H1 (cell line): ENCODE results near the gene KRTAP4-5. TPM values are rescaled to one million over a fixed set of nuclear protein-coding genes. Genes with fewer than 3 reads are reported as not detected.

ENCODE experiments used
- CTCF ChIA-PET: fragments of 300-600 bp; sonication (Branson Sonifier 250); formaldehyde crosslinking; loops from one replicate; lab custom pipeline; 2021; ENCODE audit not compliant: partially characterized antibody; lab: Charles Lee
- POLR2A ChIA-PET: fragments of 300-600 bp; sonication (Branson Sonifier 250); formaldehyde crosslinking; loops from one replicate; lab custom pipeline; 2021; ENCODE audit warnings: inconsistent platforms; ENCODE audit not compliant: partially characterized antibody; lab: Charles Lee
- DNase-seq, 2 experiments: peaks; one replicate each; pipeline versions ENCODE4 v3.0.0 to v3.0.0-alpha.2; 2010 to 2022; ENCODE audit warnings: low spot score in 2 of 2, low read depth in 1 of 2, mixed read lengths in 1 of 2
- FAIRE-seq: peaks from 2 replicates; lab custom pipeline; 2011; peaks lifted over from hg19 to GRCh38; lab: Jason Lieb, UNC
- H2AFZ ChIP-seq: 2 replicates; pipeline ENCODE4 v1.8.1; 2012; ENCODE audit warnings: low read length, inconsistent platforms
- H2AK5ac ChIP-seq: 2 replicates; pipeline ENCODE4 v1.6.1; 2013; ENCODE audit warnings: low read depth, low read length
- H2BK120ac ChIP-seq: replicated peaks from 2 replicates; pipeline ENCODE3; 2013; ENCODE audit warnings: low read depth, low read length, inconsistent platforms
- H2BK12ac ChIP-seq: 2 replicates; pipeline ENCODE4 v1.6.1; 2013; ENCODE audit warnings: low read depth, low read length
- H2BK15ac ChIP-seq: 2 replicates; pipeline ENCODE4 v1.6.1; 2013; ENCODE audit warnings: low read length
- H2BK20ac ChIP-seq: 2 replicates; pipeline ENCODE4 v1.6.1; 2013; ENCODE audit warnings: low read length
- H2BK5ac ChIP-seq: 2 replicates; pipeline ENCODE4 v1.6.1; 2013; ENCODE audit warnings: low read depth, low read length
- H3K14ac ChIP-seq: 2 replicates; pipeline ENCODE4 v1.6.1; 2013; ENCODE audit warnings: inconsistent platforms; ENCODE audit not compliant: insufficient read length
- H3K18ac ChIP-seq: 2 replicates; pipeline ENCODE4 v1.6.1; 2013; ENCODE audit warnings: low read length; ENCODE audit errors: extremely low read depth
- H3K23ac ChIP-seq: 2 replicates; pipeline ENCODE4 v1.6.1; 2013; ENCODE audit warnings: inconsistent platforms; ENCODE audit not compliant: insufficient read length
- H3K23me2 ChIP-seq: 2 replicates; pipeline ENCODE4 v1.6.1; 2013; ENCODE audit warnings: low read depth, low read length
- H3K27ac ChIP-seq: 2 replicates; pipeline ENCODE4 v1.6.1; 2011; ENCODE audit warnings: low read depth, low read length, inconsistent platforms
- H3K27me3 ChIP-seq, 4 experiments: replicated peaks in 1 of 4; 1 replicate in 1 of 4; 2 replicates in 3 of 4; pipeline versions ENCODE4 v1.6.1 to v1.8.1; 2011 to 2013; ENCODE audit warnings: low read length in 3 of 4, mild to moderate bottlenecking in 3 of 4, inconsistent platforms in 2 of 4, mixed read lengths in 2 of 4, moderate library complexity in 1 of 4; ENCODE audit not compliant: control insufficient read depth in 3 of 4, insufficient read depth in 3 of 4; ENCODE audit errors: extremely low read depth in 1 of 4
- H3K36me3 ChIP-seq, 4 experiments: 2 replicates each; pipeline versions ENCODE4 v1.6.1 to v1.8.1; 2011 to 2013; ENCODE audit warnings: mild to moderate bottlenecking in 4 of 4, low read length in 3 of 4, moderate library complexity in 2 of 4, control low read depth in 1 of 4, inconsistent platforms in 1 of 4; ENCODE audit not compliant: insufficient read depth in 4 of 4, control insufficient read depth in 2 of 4
- H3K4ac ChIP-seq: replicated peaks from 2 replicates; pipeline ENCODE3; 2013; ENCODE audit warnings: low read length, low read depth, mixed read lengths, inconsistent platforms; ENCODE audit not compliant: insufficient read length
- H3K4me1 ChIP-seq, 4 experiments: replicated peaks in 1 of 4; 1 replicate in 1 of 4; 2 replicates in 3 of 4; pipeline versions ENCODE4 v1.6.1 to v1.8.1; 2011 to 2013; ENCODE audit warnings: low read length in 3 of 4, inconsistent platforms in 2 of 4, mixed read lengths in 1 of 4; ENCODE audit not compliant: insufficient read depth in 4 of 4, control insufficient read depth in 3 of 4
- H3K4me2 ChIP-seq, 2 experiments: 2 replicates each; pipeline versions ENCODE4 v1.6.1 to v1.8.1; 2011 to 2013; ENCODE audit warnings: low read depth in 2 of 2, low read length in 2 of 2, control low read depth in 1 of 2, inconsistent platforms in 1 of 2, mild to moderate bottlenecking in 1 of 2; ENCODE audit not compliant: insufficient read depth in 1 of 2
- H3K4me3 ChIP-seq, 4 experiments: fragments of 200-600, 300-600 bp in 1 of 4; sonication (generic), shearing (Covaris generic), sonication (Bioruptor Twin) in 1 of 4; 2 replicates each; pipeline versions ENCODE4 v1.5.1 to v1.8.1; 2011 to 2016; ENCODE audit warnings: low read length in 4 of 4, low read depth in 3 of 4, control low read depth in 2 of 4, inconsistent platforms in 2 of 4, mild to moderate bottlenecking in 2 of 4, mixed read lengths in 1 of 4, moderate library complexity in 1 of 4; ENCODE audit not compliant: insufficient read depth in 2 of 4; ENCODE audit errors: extremely low read depth in 1 of 4
- H3K56ac ChIP-seq: replicated peaks from 2 replicates; pipeline ENCODE3; 2013; ENCODE audit warnings: low read depth, mild to moderate bottlenecking, mixed read lengths, low read length, inconsistent platforms; ENCODE audit not compliant: insufficient read length
- H3K79me1 ChIP-seq: 2 replicates; pipeline ENCODE4 v1.6.1; 2013; ENCODE audit warnings: low read depth, low read length, control low read depth
- H3K79me2 ChIP-seq, 2 experiments: 2 replicates each; pipeline versions ENCODE4 v1.6.1 to v1.8.1; 2012 to 2013; ENCODE audit warnings: low read length in 2 of 2, mild to moderate bottlenecking in 2 of 2, inconsistent platforms in 1 of 2; ENCODE audit not compliant: insufficient read depth in 2 of 2, control insufficient read depth in 1 of 2
- H3K9ac ChIP-seq, 4 experiments: replicated peaks in 1 of 4; 1 replicate in 1 of 4; 2 replicates in 3 of 4; pipeline versions ENCODE4 v1.6.1 to v1.8.1; 2011 to 2013; ENCODE audit warnings: low read depth in 3 of 4, low read length in 3 of 4, control low read depth in 2 of 4, mild to moderate bottlenecking in 2 of 4, moderate library complexity in 2 of 4, inconsistent platforms in 1 of 4; ENCODE audit errors: extremely low read depth in 1 of 4
- H3K9me3 ChIP-seq, 2 experiments: 2 replicates each; pipeline versions ENCODE4 v1.6.1 to v1.8.1; 2012 to 2013; ENCODE audit warnings: mild to moderate bottlenecking in 2 of 2, moderate library complexity in 2 of 2, control low read depth in 1 of 2, inconsistent platforms in 1 of 2, low read depth in 1 of 2, low read length in 1 of 2, mixed read lengths in 1 of 2; ENCODE audit not compliant: insufficient read depth in 2 of 2
- H4K20me1 ChIP-seq, 2 experiments: replicated peaks in 1 of 2; 2 replicates each; pipeline versions ENCODE3 to v1.8.1; 2011 to 2013; ENCODE audit warnings: inconsistent platforms in 2 of 2, low read length in 2 of 2, mild to moderate bottlenecking in 1 of 2; ENCODE audit not compliant: insufficient read depth in 2 of 2, control insufficient read depth in 1 of 2
- H4K5ac ChIP-seq: 2 replicates; pipeline ENCODE4 v1.6.1; 2013; ENCODE audit warnings: low read length, low read depth, mixed read lengths, inconsistent platforms; ENCODE audit not compliant: insufficient read length
- H4K8ac ChIP-seq: 2 replicates; pipeline ENCODE4 v1.8.0; 2013; ENCODE audit warnings: mild to moderate bottlenecking, moderate library complexity, low read length, inconsistent platforms; ENCODE audit not compliant: insufficient read depth; ENCODE audit errors: extremely low read depth
- H4K91ac ChIP-seq: replicated peaks from 2 replicates; pipeline ENCODE3; 2013; ENCODE audit warnings: low read length, mixed read lengths, inconsistent platforms; ENCODE audit not compliant: insufficient read length
- ASH2L ChIP-seq: fragments of 200-600, 300-600 bp; sonication (generic); IDR thresholded peaks from one replicate; pipeline ENCODE4 v1.7.1; 2017; ENCODE audit warnings: low read length
- BACH1 ChIP-seq: IDR thresholded peaks from 2 replicates; pipeline ENCODE4 v1.6.1; 2012; ENCODE audit warnings: low read length, improper control_type of control experiment
- CHD1 ChIP-seq: IDR thresholded peaks from 2 replicates; pipeline ENCODE4 v1.6.1; 2012; ENCODE audit warnings: low read depth, low read length, improper control_type of control experiment
- CTCF ChIP-seq, 3 experiments: IDR thresholded peaks; 1 replicate in 2 of 3; 2 replicates in 1 of 3; pipeline versions ENCODE4 v1.5.1 to v1.6.1; 2011; ENCODE audit warnings: low read length in 3 of 3, mild to moderate bottlenecking in 3 of 3, inconsistent platforms in 2 of 3, low read depth in 1 of 3, moderate library complexity in 1 of 3; ENCODE audit not compliant: insufficient read depth in 1 of 3; ENCODE audit errors: control extremely low read depth in 1 of 3
- E2F6 ChIP-seq: IDR thresholded peaks from 2 replicates; pipeline ENCODE4 v1.6.1; 2012; ENCODE audit warnings: inconsistent platforms
- JUN ChIP-seq: IDR thresholded peaks from 2 replicates; pipeline ENCODE4 v1.6.1; 2011; ENCODE audit warnings: low read depth, mild to moderate bottlenecking, improper control_type of control experiment, low read length
- KDM5A ChIP-seq: fragments of 200-600 bp; IDR thresholded peaks from 2 replicates; pipeline ENCODE4 v1.7.1; 2012; ENCODE audit warnings: mild to moderate bottlenecking, low read length, inconsistent platforms, mixed read lengths
- NANOG ChIP-seq: IDR thresholded peaks from 2 replicates; pipeline ENCODE4 v1.6.1; 2011; ENCODE audit warnings: low read length, low read depth, mild to moderate bottlenecking, inconsistent platforms; ENCODE audit not compliant: insufficient read depth, poor library complexity, severe bottlenecking
- POLR2A ChIP-seq, 2 experiments: IDR thresholded peaks; 1 replicate in 1 of 2; 2 replicates in 1 of 2; pipeline ENCODE4 v1.6.1; 2011; ENCODE audit warnings: low read depth in 2 of 2, low read length in 2 of 2, mild to moderate bottlenecking in 2 of 2; ENCODE audit errors: control extremely low read depth in 1 of 2
- RNF2 ChIP-seq: fragments of 200-900, 300-1000 bp; sonication (generic); IDR thresholded peaks from 2 replicates; pipeline ENCODE4 v1.7.1; 2016; ENCODE audit warnings: borderline replicate concordance, low read depth, mild to moderate bottlenecking, antibody characterized with exemption, low read length; ENCODE audit not compliant: poor library complexity, severe bottlenecking; ENCODE audit errors: missing control alignments
- SIRT6 ChIP-seq: IDR thresholded peaks from one replicate; pipeline ENCODE4 v1.7.1; 2012; ENCODE audit warnings: low read length, inconsistent platforms
- TCF12 ChIP-seq: IDR thresholded peaks from 2 replicates; pipeline ENCODE4 v1.6.1; 2011; ENCODE audit warnings: low read depth, mild to moderate bottlenecking, low read length
- WGBS, 2 experiments: shearing (Covaris generic) in 1 of 2; methylation state at CpG; one replicate each; pipeline versions ENCODE4 v1.1.6 to v1.1.7; 2013 to 2015; ENCODE audit warnings: low lambda C conversion rate in 2 of 2, mixed read lengths in 2 of 2, inconsistent platforms in 1 of 2, low coverage in 1 of 2, missing lambda C conversion rate in 1 of 2; ENCODE audit not compliant: insufficient replicate concordance in 2 of 2, insufficient coverage in 1 of 2, insufficient read length in 1 of 2; ENCODE audit errors: extremely low coverage in 1 of 2, missing lambda C conversion rate in 1 of 2; 5-methylcytosine and 5-hydroxymethylcytosine counted together
- polyA plus RNA-seq, 7 experiments: library from polyadenylated mRNA; depleted of rRNA in 3 of 7; stranded (reverse) in 5 of 7; unstranded in 2 of 7; fragments of >200 nt in 5 of 7; fragments of 200-250 nt in 2 of 7; gene quantifications; 1 replicate in 5 of 7; 2 replicates in 1 of 7; 4 replicates in 1 of 7; pipeline versions ENCODE4 v1.2.1 to v1.2.3, GENCODE V29; 2011 to 2013; ENCODE audit warnings: missing spikeins in 2 of 7, mixed read lengths in 2 of 7
- total RNA-seq: library from RNA; stranded (reverse); fragmentation: NEBNext Ultra II Directional; extraction: Animal tissue kit (Norgen Biotek cat#: 25700); gene quantifications from 2 replicates; pipeline ENCODE4 v1.2.1, GENCODE V29; 2021

Gene KRTAP4-5
- total and polyA plus RNA-seq, 2 of the 8 experiments (the other 6 are each of a cell fraction or from before 2014, with no cell fraction given) = not detected

- H3K4me1 ChIP-seq = no peaks in the 10 kb centered on the region
- no peaks in the 10 kb centered on the region for H3K9me3 ChIP-seq
- ChIA-PET CTCF (no interaction called here), POLR2A (no interaction called here)
- no peaks in the 10 kb centered on the region for H4K20me1 ChIP-seq
- H3K14ac ChIP-seq = no peak overlapping the region
- H3K36me3 ChIP-seq = no peaks in the 10 kb centered on the region
- no peak overlapping the region for H3K18ac ChIP-seq
- H3K79me1 ChIP-seq = no peaks in the 10 kb centered on the region
- H3K27me3 ChIP-seq = no peaks in the 10 kb centered on the region
- H3K56ac ChIP-seq = no peak overlapping the region
- H2BK15ac ChIP-seq = no peak overlapping the region
- no peak overlapping the region for H4K5ac ChIP-seq
- no peak overlapping the region for H2BK120ac ChIP-seq
- H2BK5ac ChIP-seq = no peak overlapping the region
- H3K79me2 ChIP-seq = no peaks in the 10 kb centered on the region
- H2BK12ac ChIP-seq = no peak overlapping the region
- H4K8ac ChIP-seq = no peak overlapping the region
- DNase-seq (no peak), FAIRE-seq (peak; percentile 7)
- peaks cover 2% of the 10 kb centered on the region; the same call in 1 of the 2 replicates for H3K23me2 ChIP-seq
- no peak overlapping the region for H3K27ac ChIP-seq
- H2AFZ ChIP-seq = no peak overlapping the region
- H4K91ac ChIP-seq = no peak overlapping the region
- no peak overlapping the region for H3K4ac ChIP-seq
- H2AK5ac ChIP-seq = no peak overlapping the region
- no peak overlapping the region for H2BK20ac ChIP-seq
- no peak overlapping the region for H3K4me3 ChIP-seq
- no peak overlapping the region for H3K4me2 ChIP-seq
- H3K23ac ChIP-seq = no peak overlapping the region
- 96% methylated on average over 2 of the region's 2 CpGs; no CpG with 5 or more reads in 1 of the 2 experiments for WGBS, 2 experiments
- no peak overlapping the region for H3K9ac ChIP-seq
- TF ChIP-seq POLR2A (IDR thresholded peaks at IDR 0.05; ENCODE audit: control extremely low read depth in 1 of 2, low read depth in 2 of 2, low read length in 2 of 2) = no peak
- no peak for TF ChIP-seq E2F6
- no peak for TF ChIP-seq BACH1
- TF ChIP-seq KDM5A = no peak
- TF ChIP-seq TCF12 = no peak
- TF ChIP-seq SIRT6 = no peak
- TF ChIP-seq ASH2L = no peak
- no peak for TF ChIP-seq CHD1
- no peak for TF ChIP-seq NANOG
- TF ChIP-seq RNF2 = no peak
- TF ChIP-seq CTCF (IDR thresholded peaks at IDR 0.05; ENCODE audit: control extremely low read depth in 1 of 3, insufficient read depth in 1 of 3, low read depth in 1 of 3, low read length in 3 of 3) = no peak
- no peak for TF ChIP-seq JUN
These were observed 1.9 kb upstream of the KRTAP4-5 start for GRCh38 chr17:41151525-41151924.
